ACHN (cell line): ENCODE results near the gene FAM76A.

Experiments used
- DNase-seq: peaks from one replicate; pipeline ENCODE4 v3.0.0-alpha.2; 2015
- in situ Hi-C: cut with HindIII; loops from 2 replicates; pipeline ENCODE4 v1.10.0; 2017; ENCODE audit warnings: low sequenced_read_pairs, low pct_ligation_motif_present, low pct_unique_long_range_greater_than_20kb

The FAM76A gene

GRCh38 chr1:27716262-27716895 is 9.4 kb upstream of the FAM76A start:
- in situ Hi-C loops = no loop called here
- DNase-seq = no peak

GRCh38 chr1:27719286-27720251 is 6.2 kb upstream of the FAM76A start:
- DNase-seq = peak; percentile 4

GRCh38 chr1:27724961-27725373 is 794 bp upstream of the FAM76A start:
- no peak for DNase-seq
- in situ Hi-C loops = no loop called here

More at GRCh38 chr1:27719286-27720251, 6.2 kb upstream of the FAM76A start:
- in situ Hi-C loops = no loop called here

DNA sequence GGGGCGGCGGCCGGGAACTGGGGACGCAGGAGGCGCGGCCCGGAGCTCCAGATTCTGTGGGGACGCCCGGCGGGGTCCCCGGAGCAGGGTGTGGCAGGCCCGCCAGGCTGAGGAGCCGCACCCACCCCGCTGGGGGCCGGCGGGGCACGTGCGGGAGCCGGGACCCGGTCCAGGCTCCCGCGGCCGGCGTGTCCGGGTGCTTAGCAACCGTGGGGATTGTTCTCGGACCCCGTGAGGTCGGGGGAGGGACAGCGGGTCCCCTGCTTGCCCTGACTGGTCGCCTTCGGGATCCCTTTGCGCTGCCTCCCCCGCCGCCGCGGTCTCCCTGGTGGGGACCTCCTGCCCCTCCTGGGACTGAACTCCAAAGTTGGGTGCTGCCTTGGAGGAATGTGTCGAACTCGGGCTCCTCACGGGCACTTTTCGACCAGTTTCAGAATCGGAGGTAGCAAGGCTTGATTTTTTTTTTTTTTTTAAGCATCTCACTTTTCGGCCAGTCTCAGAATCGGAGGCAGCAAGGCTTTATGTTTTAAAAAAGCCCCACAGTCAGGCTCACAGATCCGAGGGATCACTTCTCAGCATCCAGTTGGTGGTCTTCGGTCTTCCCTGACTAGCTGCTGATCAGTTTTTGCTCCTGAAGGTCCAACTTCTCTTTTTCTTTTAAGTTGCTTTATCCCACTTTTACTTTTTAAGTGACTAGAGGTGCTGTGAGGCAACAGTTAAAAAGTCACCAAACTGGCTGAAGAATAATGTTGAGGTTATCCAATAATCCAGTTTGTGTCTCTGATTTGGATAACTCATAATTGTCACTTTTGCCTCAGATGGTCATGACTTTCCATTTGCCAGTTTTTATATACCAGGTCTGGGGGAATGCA is 648 bp downstream of the FAM76A start:
- peak; percentile 37 for DNase-seq
- in situ Hi-C loops = no loop called here

- DNase-seq = peak; percentile 2
- in situ Hi-C loops = no loop called here
Observed at GRCh38 chr1:27727126-27727525, 1.4 kb downstream of the FAM76A start.

DNA sequence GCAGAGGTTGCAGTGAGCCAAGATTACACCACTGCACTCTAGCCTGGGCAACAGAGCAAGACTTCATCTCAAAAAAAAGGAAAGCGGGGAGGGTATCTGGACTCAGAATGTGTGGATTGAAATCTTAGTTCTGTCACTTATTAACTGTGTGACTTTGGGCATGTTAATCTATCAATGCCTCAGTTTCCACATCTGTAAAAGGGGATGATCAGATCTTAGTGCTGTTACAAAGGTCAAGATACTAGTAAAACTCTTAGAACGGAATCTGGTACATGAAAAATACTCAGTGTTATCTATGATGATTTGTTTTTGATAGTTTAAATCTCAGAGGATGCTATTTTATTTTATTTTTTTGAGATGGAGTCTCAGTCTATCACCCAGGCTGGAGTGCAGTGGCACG is 10.5 kb downstream of the FAM76A start:
- in situ Hi-C loops = no loop called here
- DNase-seq = no peak

DNA sequence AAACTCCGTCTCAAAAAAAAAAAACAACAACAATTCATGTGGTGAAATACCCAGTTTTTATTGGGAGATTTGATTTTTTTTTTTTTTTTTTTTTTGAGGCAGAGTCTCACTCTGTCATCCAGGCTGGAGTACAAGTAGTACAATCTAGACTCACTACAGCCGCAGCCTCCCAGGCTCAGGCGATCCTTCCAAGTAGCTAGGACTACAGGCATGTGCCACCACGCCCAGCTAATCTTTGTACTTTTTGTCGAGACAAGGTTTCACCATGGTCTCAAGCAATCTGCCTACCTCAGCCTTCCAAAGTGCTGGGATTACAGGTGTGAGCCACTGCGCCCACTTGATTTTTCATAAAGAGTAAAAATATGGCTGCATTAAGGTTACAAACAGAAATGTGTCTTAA is 15.4 kb downstream of the FAM76A start:
- in situ Hi-C loops = no loop called here
- no peak for DNase-seq

DNA sequence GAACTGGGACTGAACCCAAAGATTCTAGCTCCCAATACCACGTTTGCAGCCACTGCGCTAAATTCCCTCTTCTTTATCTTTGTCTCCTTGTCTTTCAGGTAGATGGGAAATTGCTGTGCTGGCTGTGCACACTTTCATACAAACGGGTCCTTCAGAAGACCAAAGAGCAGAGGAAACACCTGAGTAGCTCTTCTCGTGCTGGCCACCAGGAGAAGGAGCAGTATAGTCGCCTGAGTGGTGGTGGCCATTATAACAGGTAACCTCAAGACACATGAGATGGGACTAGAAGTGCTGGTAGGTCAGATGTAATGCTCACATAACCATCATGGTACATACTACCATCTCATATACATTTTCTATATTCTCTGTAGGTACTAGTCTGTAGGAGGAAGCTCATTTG is 18.8 kb downstream of the FAM76A start:
- no peak for DNase-seq
- in situ Hi-C loops = no loop called here

DNA sequence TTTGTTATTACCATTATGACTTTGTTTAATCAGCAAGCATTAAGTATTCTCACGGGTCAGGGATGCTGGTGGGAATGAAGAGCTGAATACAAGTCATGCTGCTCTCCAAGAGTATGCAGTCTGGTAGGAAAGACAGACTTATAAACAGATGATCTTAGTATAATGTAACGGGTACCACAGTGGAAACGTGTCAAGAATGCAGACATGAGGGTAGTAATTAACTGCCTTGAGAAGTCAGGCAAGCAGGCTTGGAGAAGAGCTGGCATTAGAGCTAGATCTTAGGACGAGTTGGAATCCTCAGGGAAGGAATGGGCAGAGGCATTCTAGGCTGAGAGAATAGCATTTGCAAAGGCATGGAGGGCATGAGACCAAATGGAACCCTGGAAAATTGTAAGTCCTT is 19.7 kb downstream of the FAM76A start:
- in situ Hi-C loops = no loop called here
- DNase-seq = no peak

- in situ Hi-C loops = no loop called here
- no peak for DNase-seq
Observed at GRCh38 chr1:27752360-27752759, 26.6 kb downstream of the FAM76A start.

DNA sequence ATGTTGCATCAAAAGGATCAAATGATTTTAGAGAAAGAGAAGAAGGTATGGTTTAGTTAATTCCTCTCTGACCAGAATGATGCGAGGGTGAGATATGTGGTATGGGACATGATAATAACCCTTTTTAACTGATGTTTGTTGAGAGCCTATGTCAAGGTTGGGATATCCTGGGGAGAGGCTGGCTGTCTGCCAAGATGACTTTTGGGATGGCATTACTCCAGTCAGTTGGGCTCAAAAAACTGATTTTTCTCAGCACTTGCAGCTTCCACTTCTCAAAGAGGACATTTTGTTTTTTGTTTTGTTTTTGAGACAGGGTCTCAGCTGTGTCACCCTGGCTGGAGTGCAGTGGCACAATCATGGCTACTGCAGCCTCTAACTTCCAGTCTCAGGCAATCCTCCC is 29.5 kb downstream of the FAM76A start:
- in situ Hi-C loops = no loop called here
- DNase-seq = no peak

- no peak for DNase-seq
- in situ Hi-C loops = no loop called here
Observed at GRCh38 chr1:27755865-27756264, 30.1 kb downstream of the FAM76A start.

- no peak for DNase-seq
- in situ Hi-C loops = no loop called here
Observed at GRCh38 chr1:27759236-27759635, 33.5 kb downstream of the FAM76A start.

GRCh38 chr1:27760426-27760825 is 34.7 kb downstream of the FAM76A start:
- no peak for DNase-seq
- in situ Hi-C loops = no loop called here

- no peak for DNase-seq
- in situ Hi-C loops = no loop called here
Observed at GRCh38 chr1:27762033-27762432, 36.3 kb downstream of the FAM76A start.

- no peak for DNase-seq
Observed at GRCh38 chr1:27763358-27763757, 37.6 kb downstream of the FAM76A start.

GRCh38 chr1:27770293-27770830 is 44.6 kb downstream of the FAM76A start:
- in situ Hi-C loops = no loop called here
- no peak for DNase-seq

More at GRCh38 chr1:27763358-27763757, 37.6 kb downstream of the FAM76A start:
- in situ Hi-C loops = no loop called here

DNA sequence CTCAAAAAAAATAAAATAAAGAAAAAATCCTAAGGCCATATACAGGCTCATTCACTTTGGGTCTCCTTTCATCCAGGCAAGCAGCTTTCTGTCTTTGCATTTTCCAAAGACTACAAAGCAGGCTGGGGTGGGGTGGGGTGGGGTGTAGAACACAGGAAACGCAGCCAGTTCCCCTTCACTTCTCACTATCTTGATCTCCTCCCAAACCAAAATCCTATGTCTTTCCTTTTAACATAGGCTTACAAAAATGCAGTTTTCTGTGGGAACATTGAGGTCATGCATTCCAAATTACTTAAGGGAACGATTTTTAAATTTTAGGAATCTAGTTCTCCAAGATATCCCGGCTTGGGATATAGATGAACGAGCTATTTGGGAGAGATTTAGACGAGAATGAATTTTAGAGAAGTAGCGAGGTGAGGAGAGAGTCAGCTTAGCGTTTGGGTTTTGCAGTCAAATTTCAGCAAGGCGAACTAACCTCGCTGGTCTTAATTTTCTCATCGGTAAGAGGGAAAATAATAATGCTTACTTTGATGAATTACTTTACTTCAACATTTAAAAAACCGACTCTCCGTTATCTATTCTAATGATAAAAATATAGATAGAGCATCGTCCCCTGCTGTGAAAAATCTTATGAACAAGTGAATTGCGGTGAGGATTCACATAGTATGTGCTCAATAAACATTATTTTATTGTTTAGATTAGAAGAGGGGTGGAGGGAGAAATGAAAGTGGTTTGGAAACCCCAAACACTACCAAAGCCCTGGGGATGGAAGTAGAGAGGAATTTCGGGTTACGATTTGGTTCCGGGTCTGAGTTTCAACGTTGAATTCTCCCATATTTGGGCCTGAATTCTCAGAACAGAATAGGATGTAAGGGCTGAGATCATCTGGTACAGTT is 46.5 kb downstream of the FAM76A start:
- no peak for DNase-seq
- in situ Hi-C loops = no loop called here
